GM12864 (cell line): ENCODE measurements around the gene JSRP1.
A peak's percentile ranks its signal among the peaks of the same experiment; 100 is the strongest.

Experiments used
- DNase-seq: peaks from one replicate; pipeline ENCODE4 v3.0.0-alpha.2; 2011; ENCODE audit warnings: low read depth
- H3K4me3 ChIP-seq: 2 replicates; pipeline ENCODE4 v1.5.1; 2011; ENCODE audit warnings: mild to moderate bottlenecking, low read depth, low read length, control low read depth
- CTCF ChIP-seq: IDR thresholded peaks from 2 replicates; pipeline ENCODE4 v1.5.1; 2011; ENCODE audit warnings: low read depth, mild to moderate bottlenecking, moderate library complexity, low read length, control low read depth, inconsistent platforms; ENCODE audit errors: missing control alignments

Gene JSRP1

GRCh38 chr19:2268861-2269243, 12.6 kb upstream of the JSRP1 start:
- TF ChIP-seq CTCF: no peak
- no peak for DNase-seq
- peak overlapping the region; percentile 62 for H3K4me3 ChIP-seq

- H3K4me3 ChIP-seq: peak overlapping the region; percentile 62; the same call in 1 of the 2 replicates
- DNase-seq: no peak
Measured at GRCh38 chr19:2268480-2268830, 12.2 kb upstream of the JSRP1 start.

GRCh38 chr19:2266183-2266993, 10.2 kb upstream of the JSRP1 start:
- no peak overlapping the region for H3K4me3 ChIP-seq
- no peak for TF ChIP-seq CTCF
- DNase-seq: peak; percentile 57

More at GRCh38 chr19:2268480-2268830, 12.2 kb upstream of the JSRP1 start:
- no peak for TF ChIP-seq CTCF

GRCh38 chr19:2261438-2262172, 5.4 kb upstream of the JSRP1 start:
- DNase-seq: no peak
- peak; percentile 77 for TF ChIP-seq CTCF
- H3K4me3 ChIP-seq: no peak overlapping the region

- DNase-seq: peak; percentile 47
- no peak overlapping the region for H3K4me3 ChIP-seq
- no peak for TF ChIP-seq CTCF
Measured at GRCh38 chr19:2260341-2260805, 4.2 kb upstream of the JSRP1 start.

GRCh38 chr19:2259336-2259735, 3.1 kb upstream of the JSRP1 start:
- DNase-seq: no peak
- H3K4me3 ChIP-seq: no peak overlapping the region
- TF ChIP-seq CTCF: no peak
